Measurements from ENCODE around the gene CYBRD1. TPM values are rescaled to one million over a fixed set of nuclear protein-coding genes. Genes with fewer than 3 reads are reported as not detected.

Gene CYBRD1
- total RNA-seq, 4 donors from 2014 or later, result 50.7 to 124 (median 63.9) TPM

GRCh38 chr2:171566057-171566456, 43.8 kb downstream of the CYBRD1 start:
- in situ Hi-C loops (cut with MboI; ENCODE audit: low pct_ligation_motif_present in 1 of 4, low pct_unique_long_range_greater_than_20kb in 1 of 4, low sequenced_read_pairs in 3 of 4) (no loop called here), intact Hi-C loops (cut with DNase I; ENCODE audit: low total_unique reads) (no loop called here)
- Histone ChIP-seq H3K9me3 (no peaks in the 10 kb centered on the region), H3K27me3 (no peaks in the 10 kb centered on the region), H3K4me1 (peaks cover 0 to 5% (median 2%) of the 10 kb centered on the region in 4 donors), H3K36me3 (no peaks in the 10 kb centered on the region), H3K27ac (no peak overlapping the region), H3K4me3 (no peak overlapping the region)
- WGBS, 2 donors (ENCODE audit: low coverage in 1 of 2), result 0% methylated on average over 1 of the region's 1 CpG; no CpG with 5 or more reads in 1 of the 2 donors
- DNase-seq, result no peak
- no peak for TF ChIP-seq EP300 (IDR thresholded peaks at IDR 0.05; ENCODE audit: low read depth)
- no peak for TF ChIP-seq CTCF (IDR thresholded peaks at IDR 0.05)
- no peak for TF ChIP-seq POLR2A (IDR thresholded peaks at IDR 0.05)
- TF ChIP-seq POLR2AphosphoS5 (IDR thresholded peaks at IDR 0.05), result no peak

GRCh38 chr2:171566753-171567152, 44.5 kb downstream of the CYBRD1 start:
- Histone ChIP-seq H3K36me3 (no peaks in the 10 kb centered on the region), H3K4me1 (peaks cover 0 to 5% (median 2%) of the 10 kb centered on the region in 4 donors), H3K27me3 (no peaks in the 10 kb centered on the region), H3K9me3 (no peaks in the 10 kb centered on the region), H3K27ac (no peak overlapping the region), H3K4me3 (no peak overlapping the region)
- TF ChIP-seq POLR2A (IDR thresholded peaks at IDR 0.05), result no peak
- TF ChIP-seq POLR2AphosphoS5 (IDR thresholded peaks at IDR 0.05), result no peak
- no peak for TF ChIP-seq EP300 (IDR thresholded peaks at IDR 0.05; ENCODE audit: low read depth)
- no peak for TF ChIP-seq CTCF (IDR thresholded peaks at IDR 0.05)
- 89 to 95% methylated on average over 3 to 4 of the region's 4 CpGs for WGBS, 2 donors (ENCODE audit: low coverage in 1 of 2)
- in situ Hi-C loops (cut with MboI; ENCODE audit: low pct_ligation_motif_present in 1 of 4, low pct_unique_long_range_greater_than_20kb in 1 of 4, low sequenced_read_pairs in 3 of 4), result no loop called here
- intact Hi-C loops (cut with DNase I; ENCODE audit: low total_unique reads), result no loop called here
- DNase-seq, result no peak

GRCh38 chr2:171568089-171568488, 45.8 kb downstream of the CYBRD1 start:
- no peak overlapping the region for H3K4me3 ChIP-seq
- in situ Hi-C loops (cut with MboI; ENCODE audit: low pct_ligation_motif_present in 1 of 4, low pct_unique_long_range_greater_than_20kb in 1 of 4, low sequenced_read_pairs in 3 of 4), result no loop called here

GRCh38 chr2:171571721-171572120, 49.4 kb downstream of the CYBRD1 start:
- TF ChIP-seq POLR2AphosphoS5 (IDR thresholded peaks at IDR 0.05), result no peak
- TF ChIP-seq CTCF (IDR thresholded peaks at IDR 0.05), result no peak
- no peak for TF ChIP-seq POLR2A (IDR thresholded peaks at IDR 0.05)
- TF ChIP-seq EP300 (IDR thresholded peaks at IDR 0.05; ENCODE audit: low read depth), result no peak
- 72 to 77% methylated on average over 7 of the region's 7 CpGs for WGBS, 2 donors (ENCODE audit: low coverage in 1 of 2)
- in situ Hi-C loops (cut with MboI; ENCODE audit: low pct_ligation_motif_present in 1 of 4, low pct_unique_long_range_greater_than_20kb in 1 of 4, low sequenced_read_pairs in 3 of 4) (no loop called here), intact Hi-C loops (cut with DNase I; ENCODE audit: low total_unique reads) (loop anchor here (10.0 kb wide), 2 partner anchors 543 to 893 kb away; no protein-coding TSS in a partner anchor)
- H3K27ac ChIP-seq, result no peak overlapping the region
- DNase-seq, result no peak
- no peaks in the 10 kb centered on the region for H3K36me3 ChIP-seq
- H3K9me3 ChIP-seq, result no peaks in the 10 kb centered on the region
- H3K4me3 ChIP-seq, result no peak overlapping the region
- H3K27me3 ChIP-seq, result no peaks in the 10 kb centered on the region
- H3K4me1 ChIP-seq, result no peaks in the 10 kb centered on the region

More at GRCh38 chr2:171568089-171568488, 45.8 kb downstream of the CYBRD1 start:
- Histone ChIP-seq H3K4me1 (peaks cover 0 to 5% (median 2%) of the 10 kb centered on the region in 4 donors), H3K27ac (no peak overlapping the region), H3K27me3 (no peaks in the 10 kb centered on the region), H3K36me3 (no peaks in the 10 kb centered on the region), H3K9me3 (no peaks in the 10 kb centered on the region)
- WGBS, 2 donors (ENCODE audit: low coverage in 1 of 2), result 59 to 67% methylated on average over 3 of the region's 3 CpGs
- no peak for TF ChIP-seq EP300 (IDR thresholded peaks at IDR 0.05; ENCODE audit: low read depth)
- no peak for TF ChIP-seq POLR2A (IDR thresholded peaks at IDR 0.05)
- peak in 1 of 5 experiments; percentile 8 for TF ChIP-seq CTCF (IDR thresholded peaks at IDR 0.05)
- no peak for TF ChIP-seq POLR2AphosphoS5 (IDR thresholded peaks at IDR 0.05)
- intact Hi-C loops (cut with DNase I; ENCODE audit: low total_unique reads), result no loop called here
- DNase-seq, result no peak

All from transverse colon (tissue), 4 donors.